DND-41 (cell line): ENCODE results near the gene CPED1.

ENCODE experiments used
- CTCF ChIP-seq: IDR thresholded peaks from 2 replicates; pipeline ENCODE4 v1.5.1; 2012; ENCODE audit warnings: borderline replicate concordance, low read length, moderate library complexity, mild to moderate bottlenecking; ENCODE audit not compliant: poor library complexity, severe bottlenecking; ENCODE audit errors: extremely low read depth
- EZH2 ChIP-seq: IDR thresholded peaks from 3 replicates; pipeline ENCODE4 v1.6.1; 2012; ENCODE audit warnings: borderline replicate concordance, low read depth, mild to moderate bottlenecking, moderate library complexity, low read length, inconsistent platforms; ENCODE audit not compliant: severe bottlenecking

- TF ChIP-seq CTCF (no peak), EZH2 (no peak)
These were observed 11.8 kb downstream of the CPED1 start for GRCh38 chr7:121000081-121000983.
